B cell (primary cell): ENCODE results near the gene ALDH1B1. TPM values are rescaled to one million over a fixed set of nuclear protein-coding genes. Genes with fewer than 3 reads are reported as not detected.

ENCODE experiments used
- ATAC-seq: fragments of 200-7000 bp; cut with Tn5 transposase; one replicate; pipeline ENCODE4 v1.10.0; 2021; ENCODE audit warnings: low read depth, mild to moderate bottlenecking, moderate number of reproducible peaks, moderate library complexity
- CTCF ChIA-PET: fragments of 350-600 bp; sonication (Branson Sonifier 250); formaldehyde crosslinking; loops from one replicate; lab custom pipeline; 2021; ENCODE audit warnings: antibody characterized with exemption, inconsistent platforms; lab: Charles Lee
- POLR2A ChIA-PET: fragments of 350-600 bp; sonication (Branson Sonifier 250); formaldehyde crosslinking; loops from one replicate; lab custom pipeline; 2021; ENCODE audit warnings: antibody characterized with exemption; lab: Charles Lee
- DNase-seq: peaks from one replicate; pipeline ENCODE4 v3.0.0; 2013
- H2AFZ ChIP-seq: 2 replicates; pipeline ENCODE4 v1.6.1; 2012; ENCODE audit warnings: mild to moderate bottlenecking, low read depth, low read length; ENCODE audit not compliant: insufficient read depth, poor library complexity, severe bottlenecking
- H3K27ac ChIP-seq, 2 donors: 1 replicate in 1 of 2; 2 replicates in 1 of 2; pipeline ENCODE4 v1.5.1; 2012 to 2013; ENCODE audit warnings: low read length in 2 of 2, mild to moderate bottlenecking in 2 of 2, moderate library complexity in 1 of 2
- H3K27me3 ChIP-seq, 4 experiments: fragments of 200-600 bp in 1 of 4; sonication (generic) in 1 of 4; replicated peaks in 1 of 4; 1 replicate in 2 of 4; 2 replicates in 2 of 4; pipeline versions ENCODE4 v1.6.1 to v1.7.0; 2013 to 2016; ENCODE audit warnings: low read length in 3 of 4, mild to moderate bottlenecking in 2 of 4, mixed read lengths in 1 of 4, moderate library complexity in 1 of 4; ENCODE audit not compliant: insufficient read depth in 4 of 4, control insufficient read depth in 3 of 4; ENCODE audit errors: control extremely low read depth in 1 of 4
- H3K36me3 ChIP-seq, 2 experiments: replicated peaks in 1 of 2; 1 replicate in 1 of 2; 2 replicates in 1 of 2; pipeline versions ENCODE4 v1.6.1 to v1.7.1; 2013; ENCODE audit warnings: low read length in 1 of 2; ENCODE audit not compliant: insufficient read depth in 2 of 2, control insufficient read depth in 1 of 2; ENCODE audit errors: control extremely low read depth in 1 of 2, extremely low read depth in 1 of 2
- H3K4me1 ChIP-seq, 2 donors: fragments of 200-600 bp in 1 of 2; sonication (generic) in 1 of 2; 1 replicate in 1 of 2; 2 replicates in 1 of 2; pipeline versions ENCODE4 v1.5.1 to v1.6.1; 2013 to 2017; ENCODE audit warnings: low read length in 2 of 2; ENCODE audit not compliant: control insufficient read depth in 2 of 2, insufficient read depth in 2 of 2
- H3K4me2 ChIP-seq: replicated peaks from 2 replicates; pipeline ENCODE3; 2012; ENCODE audit warnings: mild to moderate bottlenecking, low read depth, low read length; ENCODE audit not compliant: poor library complexity, severe bottlenecking
- H3K4me3 ChIP-seq, 5 experiments: fragments of 200-600 bp in 1 of 5; sonication (generic) in 1 of 5; 1 replicate in 3 of 5; 2 replicates in 2 of 5; pipeline versions ENCODE4 v1.5.1 to v1.7.0; 2011 to 2016; ENCODE audit warnings: low read length in 4 of 5, mild to moderate bottlenecking in 4 of 5, low read depth in 2 of 5, control low read depth in 1 of 5, moderate library complexity in 1 of 5; ENCODE audit not compliant: insufficient read depth in 1 of 5; ENCODE audit errors: control extremely low read depth in 1 of 5, extremely low read depth in 1 of 5
- H3K79me2 ChIP-seq: fragments of 200-600 bp; sonication (generic); one replicate; pipeline ENCODE4 v1.6.0; 2016; ENCODE audit warnings: low read length; ENCODE audit not compliant: control insufficient read depth, insufficient read depth
- H3K9ac ChIP-seq: fragments of 200-600 bp; sonication (generic); 2 replicates; pipeline ENCODE4 v1.6.1; 2017; ENCODE audit warnings: mild to moderate bottlenecking, low read length, moderate library complexity
- H3K9me3 ChIP-seq, 3 donors: one replicate each; pipeline versions ENCODE4 v1.6.1 to v1.7.1; 2013; ENCODE audit warnings: low read length in 2 of 3; ENCODE audit not compliant: control insufficient read depth in 2 of 3, insufficient read depth in 1 of 3; ENCODE audit errors: control extremely low read depth in 1 of 3
- H4K20me1 ChIP-seq: 2 replicates; pipeline ENCODE4 v1.6.0; 2012; ENCODE audit warnings: mild to moderate bottlenecking, low read length; ENCODE audit not compliant: insufficient read depth, control insufficient read depth, poor library complexity, severe bottlenecking
- H3K27ac Mint-ChIP-seq: one replicate; pipeline ENCODE4 v1.8.0; 2021; ENCODE audit warnings: mixed read lengths
- H3K27me3 Mint-ChIP-seq: one replicate; pipeline ENCODE4 v1.8.0; 2021; ENCODE audit warnings: mixed read lengths
- H3K4me1 Mint-ChIP-seq: one replicate; pipeline ENCODE4 v1.8.0; 2021; ENCODE audit warnings: mixed read lengths
- H3K4me3 Mint-ChIP-seq: one replicate; pipeline ENCODE4 v1.8.0; 2021; ENCODE audit warnings: mixed read lengths
- H3K9me3 Mint-ChIP-seq: one replicate; pipeline ENCODE4 v1.8.0; 2022; ENCODE audit warnings: mixed read lengths; ENCODE audit not compliant: insufficient read depth
- CTCF ChIP-seq: fragments of 200-600 bp; IDR thresholded peaks from one replicate; pipeline ENCODE4 v1.8.0; 2022; ENCODE audit warnings: antibody characterized with exemption, mild to moderate bottlenecking
- EZH2 ChIP-seq: IDR thresholded peaks from 2 replicates; pipeline ENCODE4 v1.6.1; 2012; ENCODE audit warnings: borderline replicate concordance, low read depth, mild to moderate bottlenecking, moderate library complexity, low read length; ENCODE audit not compliant: insufficient read depth, poor library complexity, severe bottlenecking
- WGBS: methylation state at CpG from one replicate; pipeline ENCODE4 v1.1.5; 2013; ENCODE audit warnings: missing lambda C conversion rate; ENCODE audit not compliant: insufficient coverage; 5-methylcytosine and 5-hydroxymethylcytosine counted together
- intact Hi-C: fragments of 100-400 bp; cut with micrococcal nuclease; formaldehyde crosslinking; loops from one replicate; pipeline ENCODE4 v1.10.0; 2022
- polyA plus RNA-seq: library from polyadenylated mRNA; depleted of rRNA; stranded (reverse); fragments of >200 nt; gene quantifications from 2 replicates; pipeline ENCODE4 v1.2.3, GENCODE V29; 2012
- total RNA-seq, 2 donors: library from RNA; stranded (reverse); fragments of 120-200 nt in 1 of 2; gene quantifications; 1 replicate in 1 of 2; 2 replicates in 1 of 2; pipeline versions ENCODE4 v1.2.3 to v1.2.4, GENCODE V29; 2013 to 2022

ALDH1B1 gene
- total and polyA plus RNA-seq, 2 donors (not counting 1 experiment from before 2014, with no cell fraction given), result 0.81 to 4.8 TPM

- no peak overlapping the region for H3K27ac Mint-ChIP-seq
- peaks cover 6% of the 10 kb centered on the region for H3K4me1 Mint-ChIP-seq
- DNase-seq (peak; percentile 48), ATAC-seq (peak; percentile 57)
- peak overlapping the region; percentile 80 for H3K4me3 Mint-ChIP-seq
- H3K9me3 ChIP-seq, result no peaks in the 10 kb centered on the region
- H3K36me3 ChIP-seq, result no peaks in the 10 kb centered on the region
- intact Hi-C loops, result no loop called here
- no peaks in the 10 kb centered on the region for H3K79me2 ChIP-seq
- H4K20me1 ChIP-seq, result no peaks in the 10 kb centered on the region
- peak overlapping the region; percentile 50 for H3K4me2 ChIP-seq
- H3K4me1 ChIP-seq, result no peaks in the 10 kb centered on the region
- ChIA-PET CTCF (interaction anchor here (1.0 to 1.5 kb wide), 3 partner anchors 11 to 448 kb away, joined by 3 to 8 read pairs (median 8); no protein-coding TSS in a partner anchor), POLR2A (no interaction called here)
- TF ChIP-seq CTCF, result peak; percentile 36
- TF ChIP-seq EZH2, result no peak
- WGBS, result 47% methylated on average over 11 of the region's 21 CpGs
- H3K4me3 ChIP-seq, result peak overlapping the region in 1 of 5 experiments; percentile 15
- H3K27me3 ChIP-seq, result peaks cover 0 to 5% (median 2%) of the 10 kb centered on the region in 4 experiments
- H3K27ac ChIP-seq, result no peak overlapping the region
- H3K27me3 Mint-ChIP-seq, result peaks cover 7% of the 10 kb centered on the region
- no peaks in the 10 kb centered on the region for H3K9me3 Mint-ChIP-seq
- H2AFZ ChIP-seq, result peak overlapping the region; percentile 59
- no peak overlapping the region for H3K9ac ChIP-seq
Measured at GRCh38 chr9:38362852-38363588, 29.5 kb upstream of the ALDH1B1 start.

- H3K4me2 ChIP-seq, result no peak overlapping the region
Measured at GRCh38 chr9:38363589-38363925, 28.9 kb upstream of the ALDH1B1 start.

More at GRCh38 chr9:38363589-38363925, 28.9 kb upstream of the ALDH1B1 start:
- Histone ChIP-seq H3K4me1 (no peaks in the 10 kb centered on the region), H3K9me3 (no peaks in the 10 kb centered on the region), H3K79me2 (no peaks in the 10 kb centered on the region), H3K4me3 (no peak overlapping the region), H3K27me3 (peaks cover 0 to 5% (median 2%) of the 10 kb centered on the region in 4 experiments), H3K9ac (no peak overlapping the region), H4K20me1 (no peaks in the 10 kb centered on the region), H2AFZ (no peak overlapping the region), H3K27ac (no peak overlapping the region), H3K36me3 (no peaks in the 10 kb centered on the region)
- intact Hi-C loops, result no loop called here
- CTCF ChIA-PET, result interaction anchor here (1.2 to 1.5 kb wide), 2 partner anchors 276 to 449 kb away, joined by 8 read pairs; no protein-coding TSS in a partner anchor
- Mint-ChIP-seq H3K27me3 (peaks cover 7% of the 10 kb centered on the region), H3K9me3 (no peaks in the 10 kb centered on the region), H3K27ac (no peak overlapping the region), H3K4me3 (no peak overlapping the region), H3K4me1 (peaks cover 6% of the 10 kb centered on the region)
- 72% methylated on average over 5 of the region's 5 CpGs for WGBS
- DNase-seq, result no peak
- POLR2A ChIA-PET, result no interaction called here
- no peak for TF ChIP-seq CTCF
- no peak for TF ChIP-seq EZH2
- no peak for ATAC-seq
